Measurements from ENCODE around the gene FAM200C.

The FAM200C gene

DNA sequence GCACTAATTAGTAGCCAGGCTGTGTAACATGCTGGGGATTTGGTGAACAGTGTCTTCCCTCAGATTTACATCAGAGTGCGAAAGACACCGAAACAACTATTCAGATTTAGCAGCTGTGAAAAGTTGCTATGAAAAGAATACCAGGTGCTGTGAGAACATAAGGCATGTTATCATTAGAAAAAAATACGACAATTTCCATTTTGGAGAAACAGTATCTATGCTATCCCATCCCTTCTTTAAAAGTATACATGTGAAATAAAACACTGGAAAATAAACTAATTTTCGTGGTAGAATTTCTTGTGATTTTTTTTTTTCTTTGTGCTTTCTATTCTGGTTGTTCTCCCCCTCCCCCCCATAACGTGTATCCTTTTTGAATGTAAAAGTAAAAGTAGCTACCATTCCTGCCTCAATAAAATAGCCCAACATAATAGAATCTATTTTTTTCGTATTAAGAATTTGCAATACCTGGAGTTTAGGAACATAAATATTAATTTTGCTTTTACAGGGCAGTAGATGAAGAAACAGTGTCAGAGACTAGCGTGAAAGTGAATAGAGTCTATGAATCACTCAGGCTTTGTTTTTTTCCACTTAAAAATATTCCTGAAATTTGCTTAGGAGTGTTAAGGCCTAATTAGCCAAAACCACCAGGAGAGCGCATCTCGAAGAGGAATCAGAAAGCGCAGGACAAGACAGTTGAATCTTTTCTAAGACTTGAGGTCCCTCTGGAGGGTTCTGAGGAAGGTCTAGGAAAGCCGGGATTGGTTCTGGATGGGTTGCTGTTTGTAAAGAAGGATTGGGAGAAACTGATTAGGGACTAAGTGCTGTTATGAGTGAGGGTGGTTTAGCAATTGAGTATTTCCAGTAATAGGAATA lies 19.8 kb upstream of the FAM200C start:
- DNase-seq (ENCODE audit: low spot score), result no peak

DNA sequence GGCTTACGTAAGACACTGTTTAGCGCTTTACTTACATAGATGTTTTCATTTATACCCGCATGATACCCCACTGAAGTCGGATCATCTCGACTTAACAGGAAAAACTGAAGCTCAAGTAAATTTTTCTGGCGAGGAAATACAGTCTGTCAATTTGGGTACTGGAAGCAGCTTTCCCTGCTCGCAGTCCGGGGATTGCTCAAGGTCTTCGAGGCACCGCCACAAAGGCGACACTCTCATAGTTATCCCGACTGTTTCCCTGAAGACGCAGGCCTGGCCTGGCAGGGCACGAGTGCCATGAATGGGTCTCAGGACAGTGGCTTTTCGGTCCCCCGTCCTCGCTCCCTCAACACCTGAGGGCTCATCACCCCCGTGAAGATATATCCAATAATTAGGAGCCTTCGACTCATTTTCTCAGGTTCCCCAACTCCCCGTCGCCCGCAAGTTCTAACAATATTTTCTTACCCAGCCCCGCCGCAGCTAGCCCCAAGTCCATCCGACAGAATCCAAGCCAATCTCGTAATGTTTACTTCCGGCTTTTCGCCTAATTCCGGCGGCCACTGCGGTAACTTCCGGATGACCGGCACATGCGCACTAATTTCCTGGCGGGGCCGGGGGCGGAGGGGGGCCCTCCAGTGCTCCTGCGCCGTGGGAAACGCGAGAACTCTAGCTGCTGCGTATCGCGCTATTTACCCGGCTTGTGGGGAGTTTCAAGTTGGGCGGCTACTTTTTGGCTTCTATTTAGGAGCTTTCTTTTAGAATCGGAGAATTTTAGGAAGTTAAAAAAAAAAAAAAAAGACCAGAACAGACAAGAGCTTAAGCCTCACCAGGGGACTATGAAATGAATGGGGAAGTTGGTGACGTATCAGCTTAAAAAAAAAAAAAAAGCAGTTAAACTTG lies 19.0 kb upstream of the FAM200C start, which contains the start of gene SLU7:
Gene SLU7 (minus strand): TSS at position 521 of the 897 bp plus-strand sequence. CDS start 3,787 bp downstream, outside the sequence.
- peak; percentile 87 for DNase-seq (ENCODE audit: low spot score)

DNA sequence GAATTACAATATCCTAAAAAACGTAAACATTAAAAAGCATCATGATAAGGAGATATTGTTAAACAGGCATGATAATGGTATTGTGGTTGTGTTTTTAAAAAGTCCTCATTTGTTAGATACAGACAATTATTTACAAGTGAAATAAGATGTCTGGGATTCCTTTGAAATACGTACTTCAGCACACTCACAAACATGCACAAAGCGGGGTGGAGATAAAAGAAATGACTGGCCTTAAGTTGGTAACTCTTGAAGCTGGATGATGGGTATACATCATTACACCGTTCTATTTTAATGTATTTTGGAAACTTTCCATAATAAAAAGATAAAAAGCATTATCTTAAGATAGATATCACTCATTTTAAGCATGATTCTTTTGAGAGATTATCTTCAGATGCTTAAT lies 1.0 kb downstream of the FAM200C start:
- no peak for DNase-seq (ENCODE audit: low spot score)

DNA sequence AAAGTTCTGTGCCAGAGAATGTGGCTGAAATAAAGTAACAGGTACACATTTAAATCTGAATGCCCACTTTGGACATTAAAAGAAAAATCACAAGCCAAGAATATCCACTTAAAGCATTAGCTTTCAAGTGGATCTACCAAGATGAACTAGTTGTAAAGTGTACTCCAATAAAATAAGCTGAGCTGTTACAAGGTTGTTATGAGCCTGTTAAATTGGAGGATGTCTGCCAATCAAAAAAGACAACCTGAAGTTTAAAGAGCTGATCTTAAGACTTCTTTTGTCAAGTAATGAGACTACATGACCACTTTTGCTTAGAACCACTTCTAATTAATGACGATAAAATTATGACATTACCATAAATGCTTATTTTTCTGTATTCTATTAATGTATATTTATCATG lies 2.4 kb downstream of the FAM200C start:
- DNase-seq (ENCODE audit: low spot score), result no peak

DNA sequence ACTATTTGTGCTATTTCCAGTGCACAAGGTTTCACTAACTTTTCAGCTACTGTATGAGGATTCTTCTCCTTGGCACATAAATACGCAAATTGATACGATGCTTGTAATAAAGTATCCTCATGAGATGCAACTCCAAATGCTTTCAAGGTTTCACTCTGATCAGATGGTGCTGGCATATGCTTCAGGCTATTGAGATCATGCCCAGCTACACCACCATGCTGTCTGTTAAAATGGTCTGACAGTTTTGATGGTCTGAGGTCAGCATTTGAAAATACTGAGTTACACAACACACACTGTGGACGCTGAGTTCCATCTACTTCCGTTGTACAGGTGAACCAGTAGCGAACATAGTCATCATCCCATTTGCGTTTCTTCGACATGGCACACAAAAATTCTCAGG lies 4.7 kb downstream of the FAM200C start:
- no peak for DNase-seq (ENCODE audit: low spot score)

DNA sequence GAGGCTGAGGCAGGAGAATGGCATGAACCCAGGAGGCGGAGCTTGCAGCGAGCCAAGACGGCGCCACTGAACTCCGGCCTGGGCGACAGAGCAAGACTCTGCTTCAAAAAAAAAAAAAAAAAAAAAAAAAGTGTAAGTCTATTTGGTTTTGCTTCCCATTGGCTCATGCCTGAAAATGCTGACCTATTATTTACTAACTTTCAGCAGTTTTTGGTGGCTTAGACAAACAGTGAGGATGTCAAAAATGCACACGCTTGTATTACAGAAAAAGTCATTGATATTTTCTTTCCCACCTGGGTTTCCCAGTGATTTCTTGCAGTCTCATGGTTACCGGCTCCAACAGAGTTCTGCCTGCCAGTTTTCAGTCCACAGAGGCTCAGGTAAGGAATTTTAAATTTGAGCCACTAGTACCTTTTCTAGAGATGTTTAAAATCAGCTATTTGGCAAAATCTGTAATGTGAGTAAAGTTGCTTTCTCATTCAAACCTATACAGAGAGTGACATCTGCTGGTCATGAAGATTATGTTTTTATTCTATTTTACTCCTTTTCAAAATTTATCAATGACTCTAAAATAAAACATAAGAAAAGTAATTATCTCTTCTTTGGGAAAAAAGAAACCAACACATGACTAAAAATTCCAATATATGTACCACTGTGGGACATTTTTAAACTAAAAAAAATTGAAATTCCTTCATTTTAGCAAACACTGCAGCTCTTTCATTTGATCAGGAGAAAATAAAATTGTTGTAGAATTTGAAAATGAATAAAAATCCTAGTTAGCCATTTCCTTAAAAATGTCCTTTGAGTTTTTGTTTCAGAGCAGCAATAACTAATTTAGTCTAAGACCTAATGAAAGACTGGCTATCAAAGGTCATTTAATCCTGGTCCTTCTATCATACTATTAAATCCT lies 8.8 kb downstream of the FAM200C start:
- peak; percentile 30 for DNase-seq (ENCODE audit: low spot score)

DNA sequence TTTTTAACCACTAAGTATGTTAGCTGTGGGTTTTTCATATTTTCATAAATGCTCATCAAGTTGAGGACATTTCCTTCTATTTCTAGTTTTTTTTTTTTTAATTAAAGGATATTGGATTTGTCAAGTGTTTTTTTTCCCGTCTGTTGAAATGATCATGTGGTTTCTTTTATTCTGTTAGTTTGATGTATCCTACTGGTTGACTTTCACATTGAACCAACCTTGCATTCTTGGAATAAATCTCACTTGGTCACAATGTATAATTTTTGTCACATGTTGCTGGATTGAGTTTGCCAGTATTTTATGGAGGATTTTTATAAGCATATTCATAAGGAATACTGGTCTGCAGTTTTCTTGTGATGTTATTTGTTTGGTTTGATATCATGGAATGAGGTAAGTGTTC lies 12.4 kb downstream of the FAM200C start:
- no peak for DNase-seq (ENCODE audit: low spot score)

DNA sequence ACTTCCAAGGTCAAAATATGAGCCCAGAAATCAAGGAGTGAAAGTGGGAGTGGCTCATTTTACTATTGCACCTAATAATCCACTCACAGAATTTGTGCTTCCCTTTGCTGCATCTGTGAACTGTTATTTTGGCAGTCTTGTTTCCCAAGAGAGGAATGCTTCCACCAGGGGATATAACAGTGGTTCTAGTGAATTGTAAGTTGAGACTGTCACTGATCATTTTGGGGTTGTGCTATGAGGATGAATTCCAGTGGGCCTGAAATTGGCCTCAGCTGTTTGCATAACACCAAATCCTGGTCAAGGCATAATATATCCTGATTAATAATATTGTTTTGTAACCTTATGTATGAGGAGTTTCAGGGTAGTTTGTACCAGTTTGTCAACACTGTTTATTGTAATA lies 14.4 kb downstream of the FAM200C start:
- no peak for DNase-seq (ENCODE audit: low spot score)

DNA sequence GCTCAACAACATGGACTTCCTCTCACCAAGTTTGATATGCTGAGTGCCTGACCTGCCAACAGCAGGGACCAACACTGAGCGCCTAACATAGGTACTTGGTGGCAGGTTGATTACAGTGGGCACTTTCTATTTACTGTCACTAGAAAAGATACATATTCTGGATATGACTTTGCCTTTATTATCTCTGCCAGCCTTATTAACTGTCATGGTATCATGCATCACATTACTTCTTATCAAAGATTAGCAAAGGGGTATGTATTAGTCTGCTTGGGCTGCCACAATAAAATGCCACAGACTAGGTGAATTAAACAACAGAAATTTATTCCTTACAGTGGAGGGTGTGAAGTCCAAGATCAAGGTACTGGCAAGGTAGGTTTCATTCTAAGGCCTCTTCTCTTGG lies 15.2 kb downstream of the FAM200C start:
- no peak for DNase-seq (ENCODE audit: low spot score)

DNA sequence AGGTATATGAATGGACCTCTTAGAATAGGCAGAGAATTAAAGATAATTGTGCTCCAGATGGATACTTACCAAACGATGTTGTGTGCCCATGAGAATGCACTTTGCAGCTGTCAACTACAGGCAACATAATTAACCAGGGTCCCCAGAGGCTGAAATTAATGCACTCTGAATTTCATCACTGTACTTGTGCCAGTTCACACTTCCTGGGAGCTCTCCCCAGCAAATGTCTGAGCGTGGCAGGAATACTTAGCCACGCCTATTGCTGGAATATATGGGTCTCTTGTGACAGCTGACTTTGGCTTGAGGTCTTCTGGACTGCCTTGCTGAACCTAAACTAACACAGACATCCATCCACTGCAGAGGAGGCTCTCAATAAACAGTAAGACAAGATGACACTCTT lies 17.5 kb downstream of the FAM200C start:
- no peak for DNase-seq (ENCODE audit: low spot score)

DNA sequence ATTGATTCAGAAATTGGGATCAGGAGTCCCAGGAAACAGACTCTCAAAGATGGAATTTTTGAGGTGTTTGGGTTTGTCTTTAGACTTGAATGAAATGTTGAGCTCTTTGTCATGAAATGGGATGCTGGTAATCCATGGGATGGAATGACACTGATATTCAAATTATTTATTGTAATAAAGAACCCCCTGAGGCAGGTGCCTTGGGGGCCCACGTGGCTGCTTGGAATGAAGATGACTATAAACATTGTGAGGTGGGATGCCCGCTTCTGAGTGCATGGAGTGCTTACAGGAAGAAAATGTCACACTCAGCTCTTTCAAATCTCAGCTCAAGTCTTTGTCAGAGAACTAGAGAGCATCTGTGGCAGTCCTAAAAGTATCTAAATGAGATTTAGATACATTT lies 19.8 kb downstream of the FAM200C start:
- no peak for DNase-seq (ENCODE audit: low spot score)

DNA sequence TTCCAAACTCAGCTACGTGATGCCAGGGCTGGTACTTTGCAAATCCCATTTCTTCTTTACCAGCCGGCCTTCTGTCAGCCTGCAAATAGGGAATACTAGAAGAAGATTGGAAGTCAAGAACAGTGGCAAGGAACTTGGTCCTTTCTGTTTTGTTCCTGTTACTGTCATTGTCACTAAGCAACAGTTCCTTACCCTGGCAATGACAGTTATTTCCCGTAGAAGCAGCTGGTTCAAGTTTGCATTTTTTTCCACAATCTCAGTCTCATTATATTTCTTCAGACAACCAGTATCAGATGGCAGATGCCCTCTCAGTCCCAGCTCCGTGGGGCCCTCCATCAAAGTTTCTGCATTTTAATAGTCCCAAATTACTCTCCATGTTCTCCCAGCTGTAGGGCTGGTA lies 20.3 kb downstream of the FAM200C start:
- DNase-seq (ENCODE audit: low spot score), result no peak

DNA sequence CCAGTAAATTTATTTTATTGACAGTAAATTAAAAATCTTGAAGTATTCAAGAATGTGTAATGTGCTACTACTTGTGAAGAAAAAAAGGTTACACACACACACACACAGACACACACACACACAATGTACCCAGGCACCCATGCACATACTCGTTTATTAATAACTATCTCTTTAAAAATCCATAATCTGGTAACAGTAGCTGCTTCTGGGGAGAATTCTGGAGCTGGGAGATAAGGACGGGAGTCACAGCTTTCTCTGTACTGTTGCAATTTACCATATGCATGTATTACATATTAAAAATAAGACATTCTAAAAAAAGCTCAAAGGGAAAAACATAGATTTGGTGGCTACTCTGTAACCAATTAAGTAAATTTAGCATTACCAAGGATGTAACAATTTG lies 21.5 kb downstream of the FAM200C start:
- DNase-seq (ENCODE audit: low spot score), result no peak

DNA sequence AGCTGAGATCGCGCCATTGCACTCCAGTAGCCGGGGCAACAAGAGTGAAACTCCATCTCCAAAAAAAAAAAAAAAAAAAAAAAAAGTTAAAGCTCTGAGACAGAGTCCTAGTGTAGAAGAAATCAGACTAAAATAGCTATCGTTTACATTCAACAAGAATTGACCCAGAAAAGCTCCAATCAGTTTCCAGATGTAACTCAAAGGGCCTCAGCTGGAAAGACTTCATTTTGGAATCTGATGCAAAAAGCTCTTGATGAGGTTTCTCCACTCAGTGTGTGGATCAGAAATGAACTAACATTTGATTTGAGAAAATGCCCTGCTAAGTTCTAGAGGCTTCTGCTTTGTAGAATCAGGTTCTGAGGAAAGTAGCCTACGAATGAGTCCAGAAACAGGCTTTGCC lies 22.2 kb downstream of the FAM200C start:
- DNase-seq (ENCODE audit: low spot score), result no peak

DNA sequence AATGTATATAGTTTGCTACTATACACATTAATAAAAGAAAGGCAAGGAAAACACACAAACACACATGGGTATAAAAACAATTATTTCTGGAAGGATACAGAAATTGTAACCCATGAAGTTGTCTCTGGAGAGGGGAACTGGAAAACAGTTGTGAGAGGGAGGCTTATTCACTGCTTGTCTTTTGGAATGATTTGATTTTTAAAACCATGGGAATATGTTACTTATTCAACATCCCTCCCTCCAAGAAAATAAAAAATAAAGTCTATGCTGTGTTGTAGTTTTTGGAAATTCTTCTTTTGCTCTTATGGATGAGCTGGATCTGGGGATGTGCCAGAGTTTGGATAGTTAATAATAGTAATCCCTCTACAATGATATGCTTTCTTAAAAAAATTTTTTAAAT lies 23.4 kb downstream of the FAM200C start:
- DNase-seq (ENCODE audit: low spot score), result no peak

DNA sequence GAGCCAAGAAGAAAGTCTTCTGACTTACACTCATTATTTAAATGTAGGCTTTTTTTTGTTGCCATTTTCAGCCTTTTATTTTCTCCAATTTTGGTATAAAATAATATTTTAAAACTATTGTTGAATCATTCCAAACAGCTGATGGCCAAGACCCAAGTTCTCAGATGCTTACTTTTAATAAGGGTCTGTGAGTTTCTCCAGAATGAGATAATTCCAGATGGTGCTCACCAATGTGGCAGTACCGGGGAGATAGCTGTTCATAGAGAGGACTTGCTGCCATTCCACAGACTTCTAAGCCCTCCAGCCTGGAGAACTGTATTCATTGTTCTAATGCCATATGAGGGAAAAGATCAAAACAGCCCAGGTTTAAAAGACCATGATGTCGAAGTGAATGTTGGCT lies 24.2 kb downstream of the FAM200C start:
- no peak for DNase-seq (ENCODE audit: low spot score)

DNA sequence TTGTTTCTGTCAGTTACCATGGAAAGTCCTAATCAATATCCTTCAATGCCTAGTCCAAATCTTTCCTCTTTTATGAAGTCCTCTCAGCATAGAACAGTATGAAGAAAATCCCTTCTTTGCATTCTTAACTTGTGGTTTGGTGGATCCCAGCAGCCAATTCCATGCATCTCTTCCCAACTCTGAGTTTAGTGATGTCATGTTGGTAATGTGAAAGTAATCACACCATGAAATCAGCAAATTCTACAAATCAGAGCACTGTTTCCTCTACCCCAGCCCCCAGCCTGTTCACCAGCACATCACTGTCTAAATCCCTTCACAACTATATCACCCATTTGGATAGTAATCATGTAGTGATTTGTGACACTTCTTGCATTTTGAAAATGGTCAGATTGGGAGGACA lies 24.7 kb downstream of the FAM200C start:
- DNase-seq (ENCODE audit: low spot score), result no peak

DNA sequence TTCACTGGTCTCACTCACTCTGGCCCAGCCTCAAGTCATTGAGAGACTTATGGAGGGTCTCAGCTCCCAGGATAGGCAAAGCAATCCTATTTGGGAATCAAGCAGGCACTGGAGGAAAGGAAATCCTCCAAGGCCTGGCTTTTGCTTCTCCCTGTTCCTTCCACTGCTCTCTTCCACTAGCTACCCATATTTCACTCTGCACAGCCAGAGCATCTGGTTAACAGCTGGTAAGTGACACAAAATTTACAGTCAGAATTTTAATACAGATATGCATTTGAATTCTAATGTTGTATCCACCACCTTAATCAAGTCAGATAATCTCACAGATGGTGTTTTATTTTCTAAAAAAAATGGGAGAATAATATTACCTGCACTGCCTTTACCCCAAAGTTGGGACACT lies 28.6 kb downstream of the FAM200C start:
- DNase-seq (ENCODE audit: low spot score), result no peak

DNA sequence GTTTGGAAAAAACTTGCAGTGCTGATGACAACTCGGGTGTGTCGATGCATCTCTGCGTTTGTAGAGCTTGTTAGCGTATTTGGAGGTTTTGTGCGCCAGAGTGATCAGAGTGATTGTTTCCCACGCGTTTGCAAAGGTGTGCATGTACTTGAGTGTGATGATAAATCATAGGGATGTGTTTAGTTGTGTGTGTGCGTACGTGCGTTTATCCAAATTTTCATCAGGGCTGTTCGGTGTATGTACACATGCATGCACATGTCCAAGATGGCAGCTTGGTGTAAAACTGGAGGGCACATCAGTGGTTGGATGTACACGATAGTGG lies 29.2 kb downstream of the FAM200C start:
- no peak for DNase-seq (ENCODE audit: low spot score)

DNA sequence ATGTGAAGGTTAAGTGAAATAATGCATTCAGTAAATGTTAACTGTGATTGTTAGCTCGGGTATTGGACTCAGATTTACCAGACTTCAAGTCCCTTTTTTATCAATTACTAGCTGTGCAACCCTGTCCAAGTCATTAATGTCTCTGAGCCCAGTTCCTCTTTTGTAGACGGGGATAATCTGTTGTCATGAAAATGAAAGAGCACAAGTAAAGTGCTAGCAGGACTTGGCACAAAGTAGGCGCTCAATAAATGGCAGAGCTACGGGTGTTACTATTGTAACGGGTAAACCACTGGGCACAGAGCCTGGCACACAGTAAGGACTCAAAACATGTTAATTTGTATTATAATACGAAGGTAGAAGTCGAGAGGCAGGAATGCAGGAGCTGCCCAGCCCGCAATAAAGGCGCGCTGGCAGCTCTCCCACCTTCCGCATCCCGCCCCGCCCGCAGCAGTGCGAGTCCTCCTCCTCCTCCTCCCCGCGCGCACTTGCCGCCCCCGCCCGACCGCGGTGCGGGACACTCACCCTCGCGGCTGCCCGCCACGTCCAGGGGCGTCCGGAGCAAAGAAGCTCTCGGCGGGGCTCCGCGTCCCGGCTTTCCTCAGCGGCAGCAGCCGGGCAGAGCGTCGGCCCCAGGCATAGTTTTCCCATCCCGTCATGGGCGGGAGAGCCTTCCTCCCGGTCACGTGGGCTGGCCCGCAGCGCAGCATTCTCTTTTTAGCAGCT lies 29.7 kb downstream of the FAM200C start, which contains the start of gene C1QTNF2:
Gene C1QTNF2 (minus strand): TSS at position 637 of the 723 bp plus-strand sequence. CDS start 15,615 bp downstream, outside the sequence.
- no peak for DNase-seq (ENCODE audit: low spot score)

DNA sequence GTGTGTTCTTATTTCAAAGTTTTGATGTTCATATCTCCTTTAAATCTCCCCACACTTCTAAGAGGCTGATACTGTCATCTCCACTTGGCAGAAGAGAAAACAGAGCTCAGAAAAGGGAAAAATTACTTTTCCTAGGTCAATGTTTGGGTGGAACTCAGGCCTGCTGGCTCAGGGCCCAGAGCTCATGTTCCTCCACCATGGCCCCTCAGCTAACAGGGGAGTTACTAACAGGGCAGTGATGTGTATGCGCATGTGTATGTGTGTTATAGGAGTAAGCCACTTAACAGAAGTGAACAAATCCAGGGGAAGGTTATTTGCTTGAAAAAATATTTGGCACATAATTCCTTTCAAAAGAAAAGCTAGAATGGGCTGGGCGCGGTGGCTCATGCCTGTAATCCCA lies 32.0 kb downstream of the FAM200C start:
- no peak for DNase-seq (ENCODE audit: low spot score)
